CD4-positive, CD25-positive, alpha-beta regulatory T cell (primary cell): ENCODE results near the gene LHX6. TPM values are rescaled to one million over a fixed set of nuclear protein-coding genes. Genes with fewer than 3 reads are reported as not detected.

Experiments
- ATAC-seq, 2 donors: fragments of 150-1000 bp; cut with Tn5 transposase; one replicate each; pipeline ENCODE4 v1.10.0; 2021; ENCODE audit warnings: low read depth in 2 of 2, moderate number of reproducible peaks in 2 of 2, moderate library complexity in 1 of 2
- DNase-seq, 3 donors: peaks; one replicate each; pipeline versions ENCODE4 v3.0.0 to v3.0.0-alpha.2; 2012 to 2022; ENCODE audit warnings: mixed read lengths in 1 of 3
- H3K27ac ChIP-seq: one replicate; pipeline ENCODE4 v1.7.0; 2013; ENCODE audit warnings: mild to moderate bottlenecking, low read length; ENCODE audit not compliant: insufficient read depth, poor library complexity, severe bottlenecking
- H3K27me3 ChIP-seq: one replicate; pipeline ENCODE4 v1.7.0; 2013; ENCODE audit warnings: low read length; ENCODE audit not compliant: control insufficient read depth, insufficient read depth
- H3K36me3 ChIP-seq: one replicate; pipeline ENCODE4 v1.7.0; 2013; ENCODE audit warnings: mild to moderate bottlenecking, low read length, moderate library complexity; ENCODE audit not compliant: control insufficient read depth, insufficient read depth
- H3K4me1 ChIP-seq: 2 replicates; pipeline ENCODE4 v1.7.0; 2013; ENCODE audit warnings: mild to moderate bottlenecking, low read length; ENCODE audit not compliant: insufficient read depth, control insufficient read depth, poor library complexity, severe bottlenecking
- H3K4me3 ChIP-seq: one replicate; pipeline ENCODE4 v1.7.0; 2013; ENCODE audit warnings: low read depth, mild to moderate bottlenecking, low read length, moderate library complexity
- H3K9me3 ChIP-seq, 2 experiments: 1 replicate in 1 of 2; 2 replicates in 1 of 2; pipeline ENCODE4 v1.7.0; 2013; ENCODE audit warnings: low read length in 2 of 2, mild to moderate bottlenecking in 1 of 2, moderate library complexity in 1 of 2; ENCODE audit not compliant: control insufficient read depth in 2 of 2
- H3K27ac Mint-ChIP-seq, 3 donors: one replicate each; pipeline ENCODE4 v1.8.0; 2020 to 2022; ENCODE audit warnings: mild to moderate bottlenecking in 3 of 3, mixed read lengths in 3 of 3, moderate library complexity in 2 of 3
- H3K27me3 Mint-ChIP-seq: one replicate; pipeline ENCODE4 v1.8.0; 2022; ENCODE audit warnings: mild to moderate bottlenecking, mixed read lengths
- H3K36me3 Mint-ChIP-seq: one replicate; pipeline ENCODE4 v1.8.0; 2020; ENCODE audit warnings: mixed read lengths
- H3K4me1 Mint-ChIP-seq, 4 donors: one replicate each; pipeline ENCODE4 v1.8.0; 2020 to 2022; ENCODE audit warnings: mixed read lengths in 4 of 4, mild to moderate bottlenecking in 1 of 4
- H3K4me3 Mint-ChIP-seq, 4 donors: one replicate each; pipeline ENCODE4 v1.8.0; 2020 to 2022; ENCODE audit warnings: mild to moderate bottlenecking in 4 of 4, mixed read lengths in 4 of 4, moderate library complexity in 3 of 4
- H3K9me3 Mint-ChIP-seq, 7 donors: one replicate each; pipeline ENCODE4 v1.8.0; 2020 to 2022; ENCODE audit warnings: mixed read lengths in 7 of 7, mild to moderate bottlenecking in 3 of 7, moderate library complexity in 2 of 7
- polyA plus RNA-seq, 4 donors: library from polyadenylated mRNA; unstranded; fragments of 300-500 nt; fragmentation: Illumina TruSeq; gene quantifications; one replicate each; pipeline ENCODE4 v1.2.3, GENCODE V29; 2021
- total RNA-seq: library from RNA; stranded (reverse); gene quantifications from one replicate; pipeline ENCODE4 v1.2.3, GENCODE V29; 2022

Gene LHX6
- total and polyA plus RNA-seq, 5 donors from 2014 or later: not detected

- peaks cover 22% of the 10 kb centered on the region for H3K27me3 Mint-ChIP-seq
- H3K4me1 Mint-ChIP-seq: no peaks in the 10 kb centered on the region
- no peak overlapping the region for H3K27ac Mint-ChIP-seq
- no peak overlapping the region for H3K4me3 Mint-ChIP-seq
- ATAC-seq (no peak), DNase-seq (no peak)
- no peaks in the 10 kb centered on the region for H3K9me3 ChIP-seq
- no peak overlapping the region for H3K27ac ChIP-seq
- H3K27me3 ChIP-seq: no peaks in the 10 kb centered on the region
- H3K9me3 Mint-ChIP-seq: no peaks in the 10 kb centered on the region
- no peak overlapping the region for H3K4me3 ChIP-seq
- H3K4me1 ChIP-seq: no peaks in the 10 kb centered on the region
- no peaks in the 10 kb centered on the region for H3K36me3 ChIP-seq
- H3K36me3 Mint-ChIP-seq: no peaks in the 10 kb centered on the region
Observed at GRCh38 chr9:122184551-122184950, 44.2 kb downstream of the LHX6 start.

- Histone ChIP-seq H3K4me1 (no peaks in the 10 kb centered on the region), H3K9me3 (no peaks in the 10 kb centered on the region), H3K36me3 (no peaks in the 10 kb centered on the region), H3K27me3 (peaks cover 3% of the 10 kb centered on the region), H3K4me3 (no peak overlapping the region), H3K27ac (no peak overlapping the region)
- Mint-ChIP-seq H3K27ac (no peak overlapping the region), H3K4me1 (no peaks in the 10 kb centered on the region), H3K4me3 (no peak overlapping the region), H3K27me3 (peaks cover 25% of the 10 kb centered on the region), H3K36me3 (no peaks in the 10 kb centered on the region), H3K9me3 (no peaks in the 10 kb centered on the region)
- DNase-seq (no peak), ATAC-seq (no peak)
Observed at GRCh38 chr9:122183501-122183900, 45.3 kb downstream of the LHX6 start.

GRCh38 chr9:122180633-122181032 lies 48.1 kb downstream of the LHX6 start:
- Mint-ChIP-seq H3K4me3 (no peak overlapping the region), H3K27me3 (peaks cover 30% of the 10 kb centered on the region), H3K27ac (no peak overlapping the region), H3K9me3 (peaks cover 0 to 2% (median 0%) of the 10 kb centered on the region in 7 donors), H3K36me3 (no peaks in the 10 kb centered on the region), H3K4me1 (no peaks in the 10 kb centered on the region)
- DNase-seq: no peak
- Histone ChIP-seq H3K9me3 (no peaks in the 10 kb centered on the region), H3K4me1 (no peaks in the 10 kb centered on the region), H3K4me3 (no peak overlapping the region), H3K27me3 (peaks cover 3% of the 10 kb centered on the region), H3K36me3 (no peaks in the 10 kb centered on the region), H3K27ac (no peak overlapping the region)
- no peak for ATAC-seq

- Histone ChIP-seq H3K4me1 (no peaks in the 10 kb centered on the region), H3K27me3 (peaks cover 3% of the 10 kb centered on the region), H3K36me3 (no peaks in the 10 kb centered on the region), H3K27ac (no peak overlapping the region), H3K9me3 (no peaks in the 10 kb centered on the region), H3K4me3 (no peak overlapping the region)
- ATAC-seq (no peak), DNase-seq (no peak)
- peaks cover 30% of the 10 kb centered on the region for H3K27me3 Mint-ChIP-seq
- H3K4me1 Mint-ChIP-seq: no peaks in the 10 kb centered on the region
- H3K27ac Mint-ChIP-seq: no peak overlapping the region
- peaks cover 0 to 2% (median 0%) of the 10 kb centered on the region in 7 donors for H3K9me3 Mint-ChIP-seq
- no peak overlapping the region for H3K4me3 Mint-ChIP-seq
- H3K36me3 Mint-ChIP-seq: no peaks in the 10 kb centered on the region
Observed at GRCh38 chr9:122179690-122180074, 49.1 kb downstream of the LHX6 start.

- H3K36me3 Mint-ChIP-seq: no peaks in the 10 kb centered on the region
- H3K4me3 Mint-ChIP-seq: no peak overlapping the region
- peaks cover 3% of the 10 kb centered on the region for H3K27me3 ChIP-seq
- no peaks in the 10 kb centered on the region for H3K4me1 ChIP-seq
- no peaks in the 10 kb centered on the region for H3K36me3 ChIP-seq
- no peaks in the 10 kb centered on the region for H3K9me3 ChIP-seq
- no peak overlapping the region for H3K4me3 ChIP-seq
- H3K27ac Mint-ChIP-seq: no peak overlapping the region
- H3K4me1 Mint-ChIP-seq: no peaks in the 10 kb centered on the region
- peaks cover 0 to 2% (median 0%) of the 10 kb centered on the region in 7 donors for H3K9me3 Mint-ChIP-seq
- no peak for DNase-seq
- ATAC-seq: no peak
- H3K27me3 Mint-ChIP-seq: peaks cover 30% of the 10 kb centered on the region
- no peak overlapping the region for H3K27ac ChIP-seq
Observed at GRCh38 chr9:122179054-122179689, 49.6 kb downstream of the LHX6 start.

GRCh38 chr9:122176916-122177315 lies 51.8 kb downstream of the LHX6 start:
- Mint-ChIP-seq H3K4me3 (no peak overlapping the region), H3K4me1 (no peaks in the 10 kb centered on the region), H3K9me3 (peaks cover 0 to 2% (median 0%) of the 10 kb centered on the region in 7 donors), H3K27me3 (peaks cover 21% of the 10 kb centered on the region), H3K36me3 (no peaks in the 10 kb centered on the region), H3K27ac (no peak overlapping the region)
- no peak for ATAC-seq
- Histone ChIP-seq H3K27ac (no peak overlapping the region), H3K4me1 (no peaks in the 10 kb centered on the region), H3K4me3 (no peak overlapping the region), H3K36me3 (no peaks in the 10 kb centered on the region), H3K27me3 (peaks cover 15% of the 10 kb centered on the region), H3K9me3 (no peaks in the 10 kb centered on the region)
- no peak for DNase-seq

GRCh38 chr9:122173670-122174069 lies 55.1 kb downstream of the LHX6 start:
- H3K4me3 ChIP-seq: no peak overlapping the region
- H3K27ac ChIP-seq: no peak overlapping the region
- peaks cover 19% of the 10 kb centered on the region for H3K27me3 ChIP-seq
- Mint-ChIP-seq H3K27me3 (peaks cover 10% of the 10 kb centered on the region), H3K4me1 (no peaks in the 10 kb centered on the region), H3K4me3 (no peak overlapping the region), H3K9me3 (peaks cover 0 to 2% (median 0%) of the 10 kb centered on the region in 7 donors), H3K36me3 (no peaks in the 10 kb centered on the region), H3K27ac (no peak overlapping the region)
- H3K9me3 ChIP-seq: no peaks in the 10 kb centered on the region
- H3K4me1 ChIP-seq: no peaks in the 10 kb centered on the region
- ATAC-seq: no peak
- DNase-seq: no peak
- H3K36me3 ChIP-seq: no peaks in the 10 kb centered on the region

GRCh38 chr9:122172131-122172530 lies 56.6 kb downstream of the LHX6 start:
- ATAC-seq: no peak
- Histone ChIP-seq H3K4me1 (no peaks in the 10 kb centered on the region), H3K4me3 (no peak overlapping the region), H3K36me3 (no peaks in the 10 kb centered on the region), H3K27me3 (peaks cover 18% of the 10 kb centered on the region), H3K27ac (no peak overlapping the region), H3K9me3 (no peaks in the 10 kb centered on the region)
- no peak overlapping the region for H3K4me3 Mint-ChIP-seq
- H3K9me3 Mint-ChIP-seq: peaks cover 0 to 2% (median 0%) of the 10 kb centered on the region in 7 donors
- H3K36me3 Mint-ChIP-seq: peaks cover 3% of the 10 kb centered on the region
- H3K27ac Mint-ChIP-seq: no peak overlapping the region
- no peak for DNase-seq
- H3K27me3 Mint-ChIP-seq: peaks cover 4% of the 10 kb centered on the region
- H3K4me1 Mint-ChIP-seq: no peaks in the 10 kb centered on the region
